Measurements from ENCODE around the gene MATCAP1. TPM values are rescaled to one million over a fixed set of nuclear protein-coding genes. Genes with fewer than 3 reads are reported as not detected.

MATCAP1 gene
- total and polyA plus RNA-seq, 4 donors: 18.5 to 41.8 (median 26.0) TPM

GRCh38 chr16:67163999-67164558 lies 19.7 kb downstream of the MATCAP1 start:
- H3K4me1 ChIP-seq (ENCODE audit: control insufficient read depth in 5 of 5, insufficient read depth in 5 of 5, low read length in 5 of 5): peaks cover 0 to 40% (median 9%) of the 10 kb centered on the region in 5 donors
- peaks cover 0 to 2% (median 0%) of the 10 kb centered on the region in 4 donors for H3K9me3 ChIP-seq (ENCODE audit: control insufficient read depth in 4 of 4, insufficient read depth in 3 of 4, low read length in 3 of 4)
- H3K4me3 ChIP-seq: no peak overlapping the region
- no peak overlapping the region for H3K9ac ChIP-seq (ENCODE audit: insufficient read depth in 1 of 2, low read length in 2 of 2)
- H3K36me3 ChIP-seq (ENCODE audit: control insufficient read depth in 4 of 4, insufficient read depth in 4 of 4, low read length in 4 of 4): peaks cover 0 to 5% (median 0%) of the 10 kb centered on the region in 4 donors
- ATAC-seq (ENCODE audit: insufficient read depth, low FRiP score) (no peak), DNase-seq (no peak)
- H3K27ac ChIP-seq (ENCODE audit: low read depth in 1 of 2, low read length in 1 of 2): no peak overlapping the region
- no peak for TF ChIP-seq CTCF (IDR thresholded peaks at IDR 0.05; ENCODE audit: control extremely low read depth, extremely low read depth)
- WGBS, 2 donors: 1 to 2% methylated on average over 32 to 34 of the region's 34 CpGs
- peaks cover 0 to 83% (median 62%) of the 10 kb centered on the region in 3 donors for H3K27me3 ChIP-seq (ENCODE audit: control insufficient read depth in 3 of 3, insufficient read depth in 3 of 3, low read length in 2 of 3)

- WGBS, 2 donors: 1 to 14% methylated on average over 90 to 99 of the region's 99 CpGs
- H3K27ac ChIP-seq (ENCODE audit: low read depth in 1 of 2, low read length in 1 of 2): no peak overlapping the region
- ATAC-seq (ENCODE audit: insufficient read depth, low FRiP score): no peak
- no peak overlapping the region for H3K9ac ChIP-seq (ENCODE audit: insufficient read depth in 1 of 2, low read length in 2 of 2)
- no peak for TF ChIP-seq CTCF (IDR thresholded peaks at IDR 0.05; ENCODE audit: control extremely low read depth, extremely low read depth)
- DNase-seq: peak in 2 of 3 donors; percentile 45 to 50
- H3K4me3 ChIP-seq: no peak overlapping the region
- H3K4me1 ChIP-seq (ENCODE audit: control insufficient read depth in 5 of 5, insufficient read depth in 5 of 5, low read length in 5 of 5): peaks cover 0 to 42% (median 12%) of the 10 kb centered on the region in 5 donors
- H3K36me3 ChIP-seq (ENCODE audit: control insufficient read depth in 4 of 4, insufficient read depth in 4 of 4, low read length in 4 of 4): peaks cover 0 to 5% (median 0%) of the 10 kb centered on the region in 4 donors
- peaks cover 0 to 81% (median 68%) of the 10 kb centered on the region in 3 donors for H3K27me3 ChIP-seq (ENCODE audit: control insufficient read depth in 3 of 3, insufficient read depth in 3 of 3, low read length in 2 of 3)
- peaks cover 0 to 2% (median 0%) of the 10 kb centered on the region in 4 donors for H3K9me3 ChIP-seq (ENCODE audit: control insufficient read depth in 4 of 4, insufficient read depth in 3 of 4, low read length in 3 of 4)
Measured at GRCh38 chr16:67163164-67163998, 20.4 kb downstream of the MATCAP1 start.

- WGBS, 2 donors: 11 to 31% methylated on average over 44 of the region's 44 CpGs
- no peak overlapping the region for H3K4me3 ChIP-seq
- peaks cover 0 to 78% (median 67%) of the 10 kb centered on the region in 3 donors for H3K27me3 ChIP-seq (ENCODE audit: control insufficient read depth in 3 of 3, insufficient read depth in 3 of 3, low read length in 2 of 3)
- TF ChIP-seq CTCF (IDR thresholded peaks at IDR 0.05; ENCODE audit: control extremely low read depth, extremely low read depth): no peak
- H3K9me3 ChIP-seq (ENCODE audit: control insufficient read depth in 4 of 4, insufficient read depth in 3 of 4, low read length in 3 of 4): peaks cover 0 to 2% (median 0%) of the 10 kb centered on the region in 4 donors
- DNase-seq (no peak), ATAC-seq (ENCODE audit: insufficient read depth, low FRiP score) (no peak)
- no peak overlapping the region for H3K9ac ChIP-seq (ENCODE audit: insufficient read depth in 1 of 2, low read length in 2 of 2)
- no peak overlapping the region for H3K27ac ChIP-seq (ENCODE audit: low read depth in 1 of 2, low read length in 1 of 2)
- H3K4me1 ChIP-seq (ENCODE audit: control insufficient read depth in 5 of 5, insufficient read depth in 5 of 5, low read length in 5 of 5): peaks cover 0 to 42% (median 12%) of the 10 kb centered on the region in 5 donors
- peaks cover 0 to 5% (median 0%) of the 10 kb centered on the region in 4 donors for H3K36me3 ChIP-seq (ENCODE audit: control insufficient read depth in 4 of 4, insufficient read depth in 4 of 4, low read length in 4 of 4)
Measured at GRCh38 chr16:67162506-67163163, 21.1 kb downstream of the MATCAP1 start.
